GM19452 (cell line): ENCODE measurements around the gene PATL1.
"Not testable (repeated sequence)": the region's sequence is repeated elsewhere in the genome, so short reads cannot be mapped to it uniquely, and the experiment has no call there.

Experiments used
- ATAC-seq: cut with Tn5 transposase; IDR thresholded peaks from one replicate; pipeline ENCODE4 v1.9.1; 2021; ENCODE audit not compliant: unreplicated experiment

The PATL1 gene

GRCh38 chr11:59674291-59674690 lies 5.5 kb upstream of the PATL1 start:
- no peak for ATAC-seq

DNA sequence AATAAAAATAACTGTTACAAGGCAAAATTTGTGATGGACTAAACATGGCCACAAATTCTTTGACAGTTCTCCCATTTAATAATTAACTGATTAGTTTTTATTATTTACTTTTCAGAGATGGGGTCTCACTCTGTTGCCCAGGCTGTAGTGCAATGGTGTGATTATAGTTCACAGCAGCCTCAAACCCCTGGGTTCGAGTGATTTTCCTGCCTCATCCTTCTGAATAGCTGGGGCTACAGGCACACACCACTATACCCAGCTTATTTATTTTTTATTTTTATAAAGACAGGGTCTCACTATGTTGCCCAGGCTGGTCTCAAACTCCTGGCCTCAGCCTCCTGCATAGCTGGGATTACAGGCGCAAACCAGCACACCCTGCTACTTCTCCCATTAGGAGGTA lies 4.5 kb upstream of the PATL1 start:
- no peak for ATAC-seq

DNA sequence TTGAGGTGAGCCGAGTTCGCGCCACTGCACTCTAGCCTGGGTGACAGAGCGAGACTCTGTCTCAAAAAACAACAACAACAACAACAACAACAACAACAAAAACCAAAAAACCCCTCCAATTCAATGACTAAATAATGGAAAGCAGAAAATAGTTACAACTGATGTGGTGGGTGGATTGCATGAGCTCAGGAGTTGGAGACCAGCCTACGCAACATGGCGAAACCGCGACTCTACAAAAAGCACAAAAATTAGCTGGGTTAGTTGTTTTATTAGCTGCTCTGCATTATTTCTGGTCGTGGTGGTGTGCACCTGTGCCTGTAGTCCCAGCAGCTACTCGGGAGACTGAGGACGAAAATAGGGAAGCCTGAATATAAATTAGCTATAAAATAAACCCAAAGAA lies 2.6 kb upstream of the PATL1 start:
- no peak for ATAC-seq

DNA sequence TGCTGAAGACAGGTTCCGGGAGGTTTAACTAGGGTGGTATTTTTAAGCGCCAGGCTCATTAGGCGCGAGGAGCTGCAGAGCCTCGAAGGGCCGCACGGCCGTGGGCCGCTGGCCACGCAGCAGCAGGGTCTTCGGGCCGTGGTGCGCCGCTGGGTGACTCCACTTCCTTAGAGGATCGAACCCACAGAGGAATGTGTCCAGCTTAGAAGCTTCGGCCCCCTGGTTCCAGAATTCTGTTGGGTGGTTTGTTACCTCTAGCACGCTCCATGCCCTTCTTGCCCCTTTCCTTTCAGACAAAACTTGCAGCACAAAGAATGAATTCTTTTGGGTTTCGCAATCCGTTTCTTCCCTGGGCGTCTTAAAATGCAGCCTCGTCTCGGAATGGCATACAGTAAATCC lies 773 bp upstream of the PATL1 start:
- ATAC-seq: no peak

DNA sequence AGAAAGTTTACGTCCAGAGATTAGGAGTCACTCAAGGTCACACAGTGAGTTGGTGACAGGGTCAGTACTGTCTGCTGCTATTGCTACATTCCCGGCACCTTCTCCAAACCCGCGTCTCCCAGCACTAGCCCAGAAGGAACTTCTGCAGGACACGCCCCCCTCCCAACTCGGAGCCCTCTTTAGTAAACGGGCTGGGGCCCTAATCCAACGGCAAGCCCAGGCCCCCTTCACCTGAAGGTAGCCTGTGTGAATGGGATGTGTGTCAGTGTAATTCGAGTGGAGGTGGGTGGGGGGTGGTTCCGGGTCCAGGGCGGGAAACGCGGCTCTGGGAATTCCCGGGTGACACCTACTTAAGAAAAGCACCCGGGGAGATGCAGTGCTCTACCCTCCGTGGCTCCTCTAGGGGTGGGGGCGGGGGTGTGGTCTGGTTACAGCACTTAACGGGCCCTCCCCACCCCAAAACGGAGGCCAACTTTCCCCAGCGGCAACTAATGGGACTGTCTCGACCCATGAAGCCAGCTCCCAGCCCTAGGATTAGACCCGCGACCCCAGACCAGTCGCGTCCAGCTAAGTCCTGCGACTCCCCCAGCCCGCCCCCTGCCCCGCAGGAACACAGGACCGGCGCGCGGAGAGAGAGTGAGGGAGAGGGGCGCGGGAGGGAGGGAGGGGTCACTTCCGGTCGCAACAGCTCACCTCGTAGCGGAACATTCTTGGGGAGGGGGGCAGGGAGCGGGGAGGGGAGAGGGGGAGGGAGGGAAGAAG lies 468 bp downstream of the PATL1 start:
- peak; percentile 8 for ATAC-seq

GRCh38 chr11:59667812-59668187 lies 1.0 kb downstream of the PATL1 start:
- no peak for ATAC-seq

DNA sequence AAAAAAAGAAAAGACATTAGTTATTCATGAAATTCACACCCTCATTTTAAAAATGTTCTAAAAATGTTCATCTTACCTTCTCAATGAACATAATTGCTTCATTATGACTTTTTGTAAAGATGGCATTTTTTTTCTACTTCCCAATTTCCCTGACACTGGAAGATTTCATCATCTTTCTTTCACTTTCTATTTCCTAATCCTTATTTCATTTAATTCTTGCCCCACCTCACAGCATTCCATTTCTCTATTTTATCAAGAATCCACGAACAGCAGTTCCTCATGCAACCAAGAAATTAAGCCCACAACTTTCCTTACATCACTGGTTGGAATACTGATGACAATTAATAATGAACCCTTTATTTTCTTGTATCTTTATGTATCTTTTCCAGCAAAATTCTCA lies 1.9 kb downstream of the PATL1 start:
- no peak for ATAC-seq

DNA sequence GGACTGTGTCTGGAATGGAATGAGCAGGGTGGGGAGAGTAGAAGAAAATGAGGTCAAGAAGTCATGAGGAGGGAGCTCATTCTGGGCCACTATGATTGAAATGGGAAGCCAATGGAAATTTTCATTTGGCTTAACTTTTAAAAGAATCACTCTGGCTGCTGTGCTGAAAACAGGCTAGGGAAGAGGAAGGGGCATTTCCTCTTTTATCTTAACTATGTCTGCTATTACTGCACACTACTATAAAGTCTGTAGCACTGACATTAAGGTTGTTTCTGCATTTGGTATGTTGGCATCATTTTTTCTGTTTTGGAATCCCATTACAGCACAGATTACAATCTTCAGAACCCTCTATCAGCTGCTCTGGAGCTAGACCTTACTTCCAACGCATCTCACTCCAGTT lies 8.2 kb downstream of the PATL1 start:
- no peak for ATAC-seq

GRCh38 chr11:59659981-59660380 lies 8.9 kb downstream of the PATL1 start:
- no peak for ATAC-seq

DNA sequence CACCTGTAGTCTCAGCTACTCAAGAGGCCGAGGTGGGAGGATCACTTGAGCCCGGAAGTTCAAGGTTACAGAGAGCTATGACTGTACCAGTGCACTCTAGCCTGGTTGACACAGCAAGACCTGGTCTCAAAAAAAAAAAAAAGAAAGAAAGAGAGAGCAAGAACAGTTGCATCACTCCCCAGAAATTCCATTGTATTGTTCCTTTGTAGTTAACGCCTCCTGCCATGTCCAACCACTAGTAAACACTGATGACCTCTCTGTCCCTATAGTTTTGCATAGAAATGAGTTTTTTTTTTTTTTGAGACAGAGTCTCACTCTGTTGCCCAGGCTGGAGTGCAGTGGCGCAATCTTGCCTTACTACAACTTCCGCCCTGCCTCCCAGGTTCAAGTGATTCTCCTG lies 10.8 kb downstream of the PATL1 start:
- no peak for ATAC-seq

DNA sequence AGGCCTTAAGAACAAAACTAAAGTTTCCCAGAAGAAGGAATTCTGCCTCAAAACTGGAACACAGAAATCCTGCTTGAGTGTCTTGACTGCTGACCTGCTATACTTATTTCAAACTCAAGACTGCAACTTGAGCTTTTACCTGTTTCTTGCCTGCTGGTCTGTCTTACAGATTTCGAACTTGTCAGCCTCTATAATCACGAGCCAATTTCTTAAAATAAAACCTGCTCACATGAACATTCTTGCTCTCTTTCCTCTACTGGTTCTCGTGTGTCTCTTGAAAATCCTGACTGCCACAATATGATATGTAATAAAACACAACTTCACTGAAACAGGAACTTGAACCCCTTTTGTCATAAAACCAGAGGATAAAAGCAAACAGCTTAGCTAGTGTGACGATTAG lies 13.9 kb downstream of the PATL1 start:
- ATAC-seq: no peak

GRCh38 chr11:59647245-59647980 lies 21.4 kb downstream of the PATL1 start:
- no peak for ATAC-seq

DNA sequence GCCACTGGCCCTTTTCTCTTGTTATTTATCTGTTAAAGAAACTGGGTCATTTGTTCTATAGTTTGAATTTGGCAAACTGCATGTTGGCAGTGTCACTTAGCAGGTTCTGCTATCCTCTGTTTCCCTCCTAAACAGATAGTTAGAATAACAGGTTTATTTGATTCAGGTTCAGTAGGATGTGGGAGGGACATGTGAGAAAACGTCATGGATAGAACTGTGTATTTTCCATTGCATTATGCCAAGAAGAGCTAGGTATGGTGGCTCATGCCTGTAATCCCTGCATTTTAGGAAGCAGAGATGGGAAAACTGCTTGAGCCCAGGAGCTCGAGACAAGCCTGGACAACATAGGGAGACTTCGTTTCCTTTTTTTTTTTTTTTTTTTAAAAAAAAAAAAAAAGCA lies 24.3 kb downstream of the PATL1 start:
- ATAC-seq: no peak

DNA sequence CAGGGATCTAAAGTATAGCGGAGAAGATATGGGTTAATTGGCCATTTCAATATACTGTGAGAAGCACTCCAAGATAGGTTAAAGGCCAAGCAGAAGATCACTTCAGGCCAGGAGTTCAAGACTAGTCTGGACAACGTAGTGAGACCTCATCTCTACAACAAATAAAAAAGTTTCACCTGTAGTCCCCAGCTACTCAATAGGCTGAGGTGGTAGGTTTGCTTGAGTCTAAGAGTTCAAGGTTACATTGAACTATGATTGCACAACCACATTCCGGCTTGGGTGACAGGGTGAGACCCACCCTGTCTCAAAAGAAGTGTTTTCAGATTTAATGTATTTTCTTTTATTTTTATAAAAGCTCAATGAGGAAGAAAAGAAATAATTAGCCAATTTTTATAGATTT lies 25.4 kb downstream of the PATL1 start:
- no peak for ATAC-seq

DNA sequence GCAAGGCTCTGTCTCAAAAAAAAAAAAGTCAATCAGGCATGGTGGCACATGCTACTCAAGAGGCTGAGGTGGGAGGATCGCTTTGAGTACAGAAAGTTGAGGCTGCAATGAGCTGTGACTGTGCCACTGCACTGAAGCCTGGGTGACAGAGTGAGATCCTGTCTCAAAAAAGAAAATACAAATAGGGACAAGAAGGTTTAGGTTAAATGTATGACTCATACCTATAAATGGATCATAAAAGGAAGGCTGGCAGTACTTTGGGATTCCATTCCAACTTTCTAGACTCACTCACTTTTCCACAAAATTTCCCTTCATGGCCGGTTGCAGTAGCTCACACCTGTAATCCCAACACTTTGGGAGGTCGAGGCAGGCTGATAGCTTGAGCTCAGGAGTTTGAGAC lies 27.7 kb downstream of the PATL1 start:
- ATAC-seq: no peak

DNA sequence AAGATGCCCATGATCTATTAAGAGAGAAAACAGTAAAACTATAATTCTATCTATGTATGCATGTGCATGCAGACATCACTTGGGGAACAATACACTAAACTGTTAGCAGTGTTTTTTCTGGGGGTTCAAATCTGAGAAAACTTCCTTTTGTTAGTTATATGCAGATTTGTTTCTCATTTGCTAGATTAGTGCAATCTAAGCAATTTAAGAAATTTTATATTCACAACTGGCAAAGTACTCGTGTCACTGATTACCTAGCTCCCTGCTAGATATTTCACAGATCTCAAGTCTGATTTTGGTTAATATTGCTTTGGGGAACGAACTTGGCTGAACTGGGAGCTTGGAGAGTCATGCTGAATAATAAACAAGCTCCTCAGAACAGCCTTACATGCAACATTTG lies 38.3 kb downstream of the PATL1 start:
- no peak for ATAC-seq

GRCh38 chr11:59629996-59630395 lies 38.8 kb downstream of the PATL1 start:
- ATAC-seq: no peak

DNA sequence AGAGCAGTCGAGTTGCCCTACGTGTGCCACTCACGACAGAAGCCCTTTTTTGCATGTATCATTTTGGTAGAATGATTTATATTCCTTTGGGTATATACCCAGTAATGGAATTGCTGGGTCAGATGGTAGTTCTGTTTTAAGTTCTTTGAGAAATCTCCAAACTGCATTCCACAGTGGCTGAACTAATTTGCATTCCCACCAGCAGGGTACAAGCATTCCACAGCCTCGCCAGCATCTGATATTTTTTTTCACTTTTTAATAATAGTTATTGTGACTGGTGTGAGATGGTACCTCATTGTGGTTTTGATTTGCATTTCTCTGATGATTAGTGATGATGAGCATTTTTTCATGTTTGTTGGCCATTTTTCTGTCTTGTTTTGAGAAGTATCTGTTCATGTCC lies 41.9 kb downstream of the PATL1 start:
- not testable (repeated sequence) for ATAC-seq

DNA sequence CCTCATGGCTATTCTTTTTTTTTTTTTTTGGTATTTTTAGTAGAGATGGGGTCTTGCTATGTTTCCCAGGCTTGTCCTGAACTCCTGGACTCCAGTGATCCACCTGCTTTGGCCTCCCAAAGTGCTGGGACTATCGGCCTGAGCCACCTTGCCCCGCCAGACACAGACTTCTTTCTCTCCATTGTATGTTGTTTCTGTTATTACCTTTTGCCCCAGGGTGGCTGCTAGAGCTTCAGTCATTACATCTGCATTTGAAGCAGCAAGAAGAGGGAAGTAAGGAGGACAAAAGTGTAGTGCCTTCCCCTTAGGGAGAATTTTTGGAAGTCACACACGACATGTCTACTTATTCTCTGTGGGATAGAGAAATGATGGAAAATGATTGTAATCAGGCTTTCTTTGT lies 43.1 kb downstream of the PATL1 start:
- no peak for ATAC-seq

DNA sequence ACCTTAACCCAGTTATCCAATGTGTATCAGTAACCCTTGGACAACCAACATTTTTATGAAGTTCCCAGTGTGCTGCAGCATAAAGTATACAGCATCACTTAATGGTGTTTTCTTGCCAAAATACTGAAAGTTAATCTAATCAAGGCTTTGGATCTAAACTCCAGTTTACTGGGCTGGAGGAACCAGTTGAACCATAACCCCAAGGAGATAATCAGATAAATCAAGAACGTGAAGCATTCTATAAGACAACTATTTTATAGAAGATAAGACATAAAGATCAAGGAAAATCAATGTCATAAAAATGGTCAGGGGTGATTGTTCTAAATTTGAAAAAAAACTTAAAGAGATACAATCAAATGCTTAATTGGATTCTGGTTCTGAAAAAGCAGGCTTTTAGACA lies 51.0 kb downstream of the PATL1 start:
- ATAC-seq: no peak

DNA sequence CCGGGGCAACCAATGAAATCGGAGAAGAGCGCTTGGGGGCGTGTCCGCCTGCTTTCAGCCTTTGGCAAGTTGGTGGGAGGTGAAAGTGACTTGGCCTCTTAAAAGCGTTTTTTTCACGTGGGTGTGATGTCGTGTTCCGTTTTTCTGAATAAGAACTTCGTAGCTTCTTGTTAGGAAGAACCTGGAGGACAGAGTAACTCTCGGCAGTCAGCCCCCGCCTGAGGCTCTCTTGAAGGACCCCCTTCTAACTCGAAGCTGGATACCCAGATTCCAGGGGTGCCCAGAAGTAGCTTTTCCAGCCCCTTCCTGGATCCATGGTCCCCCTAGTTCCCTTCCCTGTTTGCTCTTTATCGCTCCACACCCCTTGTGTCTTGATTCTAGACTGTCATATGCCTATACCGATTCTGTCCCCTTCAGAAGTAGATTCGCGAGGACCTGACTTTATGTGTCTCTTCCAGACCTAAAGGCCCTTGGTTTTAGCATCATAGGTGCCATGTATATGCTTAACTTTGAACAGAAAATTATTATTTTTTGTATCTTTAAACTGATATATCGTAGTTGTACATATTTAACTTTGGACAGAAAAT lies 52.3 kb downstream of the PATL1 start:
- no peak for ATAC-seq

DNA sequence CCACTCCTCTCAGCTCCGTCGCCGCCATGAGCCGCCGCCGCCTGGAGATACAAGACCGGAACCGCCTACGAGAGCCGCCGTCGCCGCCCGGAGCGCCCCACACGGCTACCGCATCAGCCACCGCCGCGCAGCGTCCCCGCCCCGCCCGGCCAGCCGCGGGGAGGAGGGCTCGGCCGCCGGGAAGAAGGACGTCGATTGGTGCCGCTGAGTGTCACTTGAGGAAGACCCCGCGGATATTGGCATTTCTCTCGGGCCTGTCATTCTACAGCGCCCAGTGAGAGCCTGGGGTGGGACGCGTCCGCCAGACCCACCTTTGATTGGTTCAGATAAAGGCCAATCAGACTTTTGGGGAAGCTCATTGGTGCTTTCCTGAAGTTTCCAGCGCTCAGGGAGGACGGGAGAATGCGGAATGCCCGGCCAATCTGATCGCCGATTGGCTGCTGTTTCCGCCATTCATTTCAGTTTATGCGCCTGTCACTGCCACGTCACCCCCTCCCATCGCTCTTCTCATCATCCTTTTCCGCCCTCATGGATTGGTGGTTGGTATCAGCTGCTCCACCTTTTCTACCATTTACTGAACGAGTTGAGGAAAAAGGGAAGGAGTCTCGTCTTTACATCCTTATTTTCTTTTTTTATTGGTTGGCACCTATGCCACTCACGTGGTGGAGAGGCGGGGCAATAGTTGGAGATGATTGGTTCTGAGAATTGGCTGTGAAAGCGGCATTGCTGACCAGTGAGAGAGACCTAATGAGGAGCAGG lies 53.0 kb downstream of the PATL1 start, which contains the start of gene OSBP:
TSS of gene OSBP (minus strand) at position 138 of the 759 bp plus-strand sequence. CDS start at position 28, 110 bp downstream.
- peak; percentile 85 for ATAC-seq
